ENCODE results near the gene FLYWCH1.

The FLYWCH1 gene

GRCh38 chr16:2911638-2912329, at the start of gene FLYWCH1:
Gene FLYWCH1 (plus strand): TSS chr16:2911931. CDS start chr16:2929686, 17,755 bp downstream.
- ChIA-PET POLR2A (interaction anchor here (0.7 to 4.2 kb wide), 10 partner anchors 8 to 159 kb away, joined by 3 to 24 read pairs (median 3); partner anchors contain the start of genes FLYWCH2 and SRRM2), CTCF (interaction anchor here (0.5 to 1.9 kb wide), 5 partner anchors 9 to 73 kb away, joined by 3 to 5 read pairs (median 3); no protein-coding TSS in a partner anchor)
- TF ChIP-seq L3MBTL2 (conservative IDR thresholded peaks at IDR 0.05) (no peak), PKNOX1 (IDR thresholded peaks at IDR 0.05) (peak; percentile 89), TARDBP (IDR thresholded peaks at IDR 0.05) (no peak), SP1 (IDR thresholded peaks at IDR 0.05) (no peak), BHLHE40 (IDR thresholded peaks at IDR 0.05; ENCODE audit: borderline replicate concordance) (no peak), FOXM1 (IDR thresholded peaks at IDR 0.05; ENCODE audit: borderline replicate concordance) (peak; percentile 88), LEF1 (IDR thresholded peaks at IDR 0.05; ENCODE audit: borderline replicate concordance) (0 out of 2 replicates have a peak, but pooled peaks have one; percentile 57), ELF4 (IDR thresholded peaks at IDR 0.05) (no peak), FOXA1 (IDR thresholded peaks at IDR 0.05) (no peak), HDGF (IDR thresholded peaks at IDR 0.05; ENCODE audit: borderline replicate concordance) (no peak), SUZ12 (IDR thresholded peaks at IDR 0.05) (no peak), ARNT (IDR thresholded peaks at IDR 0.05) (no peak), FOXK2 (IDR thresholded peaks at IDR 0.05) (no peak), ZNF384 (IDR thresholded peaks at IDR 0.05) (no peak), CTBP1 (IDR thresholded peaks at IDR 0.05; ENCODE audit: borderline replicate concordance) (no peak), NFRKB (IDR thresholded peaks at IDR 0.05) (no peak)
- DNase-seq (ENCODE audit: extremely low spot score), result peak; percentile 92

GRCh38 chr16:2865651-2866050, 46.1 kb upstream of the FLYWCH1 start:
- POLR2A ChIA-PET, result no interaction called here
- CTCF ChIA-PET, result interaction anchor here (0.6 kb wide), 1 partner anchor 51 kb away, joined by 5 read pairs; no protein-coding TSS in a partner anchor
- TF ChIP-seq FOXA1 (IDR thresholded peaks at IDR 0.05) (no peak), LEF1 (IDR thresholded peaks at IDR 0.05; ENCODE audit: borderline replicate concordance) (no peak), FOXM1 (IDR thresholded peaks at IDR 0.05; ENCODE audit: borderline replicate concordance) (no peak), SP1 (IDR thresholded peaks at IDR 0.05) (no peak), SUZ12 (IDR thresholded peaks at IDR 0.05) (no peak), ARNT (IDR thresholded peaks at IDR 0.05) (no peak), L3MBTL2 (conservative IDR thresholded peaks at IDR 0.05) (no peak), BHLHE40 (IDR thresholded peaks at IDR 0.05; ENCODE audit: borderline replicate concordance) (no peak), ZNF384 (IDR thresholded peaks at IDR 0.05) (no peak), HDGF (IDR thresholded peaks at IDR 0.05; ENCODE audit: borderline replicate concordance) (no peak), FOXK2 (IDR thresholded peaks at IDR 0.05) (no peak), CTBP1 (IDR thresholded peaks at IDR 0.05; ENCODE audit: borderline replicate concordance) (no peak), ELF4 (IDR thresholded peaks at IDR 0.05) (no peak), TARDBP (IDR thresholded peaks at IDR 0.05) (no peak), PKNOX1 (IDR thresholded peaks at IDR 0.05) (no peak)
- no peak for DNase-seq (ENCODE audit: extremely low spot score)

- no peak for DNase-seq (ENCODE audit: extremely low spot score)
- ChIA-PET CTCF (no interaction called here), POLR2A (no interaction called here)
Observed at GRCh38 chr16:2866431-2866830, 45.3 kb upstream of the FLYWCH1 start.

DNA sequence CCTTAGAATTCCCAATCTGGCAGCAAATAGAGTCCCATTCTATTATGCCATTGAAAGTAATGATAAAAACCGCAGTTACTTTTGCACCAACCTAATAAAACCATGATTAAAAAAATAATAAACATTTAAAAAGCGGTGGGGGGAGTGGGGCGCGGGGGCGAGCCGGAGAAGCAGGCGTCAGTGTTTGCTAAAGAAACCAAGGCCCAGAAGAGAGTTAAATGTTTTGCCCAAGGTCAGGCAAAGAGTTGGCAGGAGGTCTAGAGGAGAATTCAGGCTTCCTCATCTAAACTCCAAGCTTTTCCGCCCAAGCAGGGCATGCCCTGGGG, 44.1 kb upstream of the FLYWCH1 start:
- CTCF ChIA-PET, result interaction anchor here (0.6 to 2.0 kb wide), 7 partner anchors 11 to 67 kb away, joined by 3 to 17 read pairs (median 5); partner anchors contain the start of gene FLYWCH2
- POLR2A ChIA-PET, result interaction anchor here (0.6 to 2.4 kb wide), 23 partner anchors 9 to 185 kb away, joined by 3 to 30 read pairs (median 4); partner anchors contain the start of genes FLYWCH1, FLYWCH2, KCTD5 and PKMYT1
- no peak for DNase-seq (ENCODE audit: extremely low spot score)
- no peak for TF ChIP-seq LEF1 (IDR thresholded peaks at IDR 0.05; ENCODE audit: borderline replicate concordance)
- TF ChIP-seq HDGF (IDR thresholded peaks at IDR 0.05; ENCODE audit: borderline replicate concordance), result no peak
- TF ChIP-seq CTBP1 (IDR thresholded peaks at IDR 0.05; ENCODE audit: borderline replicate concordance), result no peak
- TF ChIP-seq SP1 (IDR thresholded peaks at IDR 0.05), result no peak
- TF ChIP-seq SUZ12 (IDR thresholded peaks at IDR 0.05), result no peak
- TF ChIP-seq ARNT (IDR thresholded peaks at IDR 0.05), result no peak
- TF ChIP-seq NFRKB (IDR thresholded peaks at IDR 0.05), result no peak
- no peak for TF ChIP-seq TARDBP (IDR thresholded peaks at IDR 0.05)
- TF ChIP-seq PKNOX1 (IDR thresholded peaks at IDR 0.05), result no peak
- TF ChIP-seq L3MBTL2 (conservative IDR thresholded peaks at IDR 0.05), result no peak
- no peak for TF ChIP-seq FOXK2 (IDR thresholded peaks at IDR 0.05)
- TF ChIP-seq BHLHE40 (IDR thresholded peaks at IDR 0.05; ENCODE audit: borderline replicate concordance), result no peak
- TF ChIP-seq ZNF384 (IDR thresholded peaks at IDR 0.05), result no peak
- TF ChIP-seq FOXM1 (IDR thresholded peaks at IDR 0.05; ENCODE audit: borderline replicate concordance), result no peak

More at GRCh38 chr16:2866431-2866830, 45.3 kb upstream of the FLYWCH1 start:
- TF ChIP-seq SP1 (IDR thresholded peaks at IDR 0.05), result no peak
- TF ChIP-seq NFRKB (IDR thresholded peaks at IDR 0.05), result no peak
- no peak for TF ChIP-seq BHLHE40 (IDR thresholded peaks at IDR 0.05; ENCODE audit: borderline replicate concordance)

GRCh38 chr16:2867987-2868789, 43.5 kb upstream of the FLYWCH1 start:
- peak; percentile 95 for DNase-seq (ENCODE audit: extremely low spot score)
- TF ChIP-seq SUZ12 (IDR thresholded peaks at IDR 0.05) (no peak), TARDBP (IDR thresholded peaks at IDR 0.05) (no peak), HDGF (IDR thresholded peaks at IDR 0.05; ENCODE audit: borderline replicate concordance) (no peak), SP1 (IDR thresholded peaks at IDR 0.05) (no peak), ARNT (IDR thresholded peaks at IDR 0.05) (no peak), ZNF384 (IDR thresholded peaks at IDR 0.05) (no peak), FOXM1 (IDR thresholded peaks at IDR 0.05; ENCODE audit: borderline replicate concordance) (no peak), L3MBTL2 (conservative IDR thresholded peaks at IDR 0.05) (peak; percentile 71), BHLHE40 (IDR thresholded peaks at IDR 0.05; ENCODE audit: borderline replicate concordance) (no peak), FOXA1 (IDR thresholded peaks at IDR 0.05) (no peak), NFRKB (IDR thresholded peaks at IDR 0.05) (no peak), ELF4 (IDR thresholded peaks at IDR 0.05) (peak; percentile 69), CTBP1 (IDR thresholded peaks at IDR 0.05; ENCODE audit: borderline replicate concordance) (no peak)
- ChIA-PET POLR2A (interaction anchor here (0.6 to 2.4 kb wide), 23 partner anchors 9 to 186 kb away, joined by 3 to 30 read pairs (median 4); partner anchors contain the start of genes FLYWCH1, FLYWCH2, KCTD5 and PKMYT1), CTCF (interaction anchor here (0.6 to 2.0 kb wide), 8 partner anchors 12 to 67 kb away, joined by 3 to 17 read pairs (median 4); partner anchors contain the start of gene FLYWCH2)
